KMS-11 (cell line): ENCODE results near the gene DSCAML1.

ENCODE experiments used
- H2AFZ ChIP-seq: fragments of 200-600 bp; sonication (generic); 2 replicates; pipeline ENCODE4 v1.6.1; 2016; ENCODE audit warnings: antibody characterized with exemption, mixed run types, low read depth
- H3K27ac ChIP-seq: fragments of 200-600 bp; sonication (generic); 2 replicates; pipeline ENCODE4 v1.6.1; 2016; ENCODE audit warnings: mild to moderate bottlenecking, mixed run types
- H3K27me3 ChIP-seq: fragments of 200-600 bp; sonication (generic); 2 replicates; pipeline ENCODE4 v1.6.1; 2017; ENCODE audit warnings: mild to moderate bottlenecking, low read depth, mixed run types, moderate library complexity; ENCODE audit not compliant: insufficient read depth
- H3K36me3 ChIP-seq: fragments of 200-600 bp; sonication (generic); 2 replicates; pipeline ENCODE4 v1.6.1; 2017; ENCODE audit warnings: mild to moderate bottlenecking, mixed run types; ENCODE audit not compliant: insufficient read depth
- H3K4me1 ChIP-seq: fragments of 200-600 bp; sonication (generic); 2 replicates; pipeline ENCODE4 v1.6.1; 2016; ENCODE audit warnings: mild to moderate bottlenecking, low read depth, mixed run types; ENCODE audit not compliant: poor library complexity, severe bottlenecking
- H3K4me2 ChIP-seq: fragments of 200-600 bp; sonication (generic); 2 replicates; pipeline ENCODE4 v1.7.0; 2016; ENCODE audit warnings: mild to moderate bottlenecking, mixed run types
- H3K4me3 ChIP-seq: fragments of 200-600 bp; sonication (generic); IDR thresholded peaks from 2 replicates; pipeline ENCODE4 v1.6.1; 2017; ENCODE audit warnings: low read depth, low read length, mixed read lengths; ENCODE audit not compliant: insufficient read depth
- H3K79me2 ChIP-seq: fragments of 200-600 bp; sonication (generic); 2 replicates; pipeline ENCODE4 v1.6.1; 2016; ENCODE audit warnings: low read depth, mixed run types; ENCODE audit not compliant: insufficient read depth
- H3K9ac ChIP-seq: fragments of 200-600 bp; sonication (generic); 2 replicates; pipeline ENCODE4 v1.6.1; 2016; ENCODE audit warnings: mild to moderate bottlenecking, mixed run types
- H4K20me1 ChIP-seq: fragments of 200-600 bp; sonication (generic); 2 replicates; pipeline ENCODE4 v1.6.1; 2016; ENCODE audit warnings: mild to moderate bottlenecking, mixed run types; ENCODE audit not compliant: insufficient read depth
- CTCF ChIP-seq: fragments of 200-600 bp; sonication (generic); conservative IDR thresholded peaks from 2 replicates; pipeline ENCODE4 v1.6.1; 2017; ENCODE audit warnings: low read depth, mild to moderate bottlenecking, antibody characterized with exemption, low read length, moderate library complexity, mixed read lengths

Gene DSCAML1

GRCh38 chr11:117421476-117421875, 375.5 kb downstream of the DSCAML1 start:
- no peak overlapping the region for H3K9ac ChIP-seq
- H3K4me3 ChIP-seq = no peak overlapping the region
- H3K79me2 ChIP-seq = no peaks in the 10 kb centered on the region
- no peaks in the 10 kb centered on the region for H3K27me3 ChIP-seq
- H2AFZ ChIP-seq = no peak overlapping the region
- H3K4me2 ChIP-seq = no peak overlapping the region
- H3K4me1 ChIP-seq = no peaks in the 10 kb centered on the region
- H3K27ac ChIP-seq = no peak overlapping the region
- no peaks in the 10 kb centered on the region for H4K20me1 ChIP-seq
- TF ChIP-seq CTCF = no peak
- no peaks in the 10 kb centered on the region for H3K36me3 ChIP-seq

GRCh38 chr11:117421041-117421440, 376.0 kb downstream of the DSCAML1 start:
- Histone ChIP-seq H3K4me3 (no peak overlapping the region), H3K27ac (no peak overlapping the region), H4K20me1 (no peaks in the 10 kb centered on the region), H3K79me2 (no peaks in the 10 kb centered on the region), H2AFZ (no peak overlapping the region), H3K36me3 (no peaks in the 10 kb centered on the region), H3K4me2 (no peak overlapping the region), H3K27me3 (no peaks in the 10 kb centered on the region), H3K4me1 (no peaks in the 10 kb centered on the region), H3K9ac (no peak overlapping the region)
- TF ChIP-seq CTCF = no peak

DNA sequence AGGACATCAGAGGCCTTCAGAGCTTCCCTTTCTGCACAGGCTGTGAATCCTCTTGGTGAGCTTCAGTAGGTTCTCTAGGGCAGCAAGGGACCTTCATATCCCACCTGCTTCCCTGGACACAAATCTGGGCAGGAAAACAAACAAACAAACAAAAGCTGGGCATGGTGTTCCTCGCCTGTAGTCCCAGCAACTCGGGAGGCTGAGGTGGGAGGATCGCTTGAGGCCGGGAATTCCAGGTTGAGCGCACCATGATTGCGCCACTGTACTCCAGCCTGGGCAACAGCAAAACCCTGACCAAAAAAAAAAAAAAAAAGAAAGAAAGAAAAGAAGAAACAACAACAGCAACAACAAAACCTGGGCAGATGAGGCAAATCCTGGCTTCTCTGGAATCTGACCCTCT, 376.4 kb downstream of the DSCAML1 start:
- Histone ChIP-seq H2AFZ (no peak overlapping the region), H3K27ac (no peak overlapping the region), H3K4me3 (no peak overlapping the region), H3K4me2 (no peak overlapping the region), H3K36me3 (no peaks in the 10 kb centered on the region), H3K4me1 (no peaks in the 10 kb centered on the region), H4K20me1 (no peaks in the 10 kb centered on the region), H3K27me3 (no peaks in the 10 kb centered on the region), H3K79me2 (no peaks in the 10 kb centered on the region), H3K9ac (no peak overlapping the region)
- TF ChIP-seq CTCF = no peak

- H3K4me3 ChIP-seq = no peak overlapping the region
- H3K27ac ChIP-seq = no peak overlapping the region
- H4K20me1 ChIP-seq = no peaks in the 10 kb centered on the region
- H3K4me1 ChIP-seq = no peaks in the 10 kb centered on the region
- H3K9ac ChIP-seq = no peak overlapping the region
- H3K36me3 ChIP-seq = no peaks in the 10 kb centered on the region
- H3K27me3 ChIP-seq = no peaks in the 10 kb centered on the region
- H3K4me2 ChIP-seq = no peak overlapping the region
- H2AFZ ChIP-seq = no peak overlapping the region
- no peak for TF ChIP-seq CTCF
- H3K79me2 ChIP-seq = no peaks in the 10 kb centered on the region
These were observed 376.9 kb downstream of the DSCAML1 start for GRCh38 chr11:117420143-117420485.
